ENCODE results near the gene CPXM2.

CPXM2 gene

GRCh38 chr10:123847686-123848432, 43.7 kb downstream of the CPXM2 start:
- DNase-seq (ENCODE audit: low read depth): no peak

- DNase-seq (ENCODE audit: low read depth): no peak
These were observed 47.8 kb downstream of the CPXM2 start for GRCh38 chr10:123843835-123844234.

GRCh38 chr10:123842692-123843385, 48.8 kb downstream of the CPXM2 start:
- no peak for DNase-seq (ENCODE audit: low read depth)

GRCh38 chr10:123841560-123841959, 50.0 kb downstream of the CPXM2 start:
- no peak for DNase-seq (ENCODE audit: low read depth)

GRCh38 chr10:123841115-123841514, 50.5 kb downstream of the CPXM2 start:
- DNase-seq (ENCODE audit: low read depth): no peak

- DNase-seq (ENCODE audit: low read depth): no peak
These were observed 50.9 kb downstream of the CPXM2 start for GRCh38 chr10:123840714-123841113.

GRCh38 chr10:123838596-123839310, 52.9 kb downstream of the CPXM2 start:
- DNase-seq (ENCODE audit: low read depth): no peak

- DNase-seq (ENCODE audit: low read depth): no peak
These were observed 53.9 kb downstream of the CPXM2 start for GRCh38 chr10:123837756-123838155.

- no peak for DNase-seq (ENCODE audit: low read depth)
These were observed 55.0 kb downstream of the CPXM2 start for GRCh38 chr10:123836418-123837145.

GRCh38 chr10:123835575-123835974, 56.0 kb downstream of the CPXM2 start:
- no peak for DNase-seq (ENCODE audit: low read depth)

- no peak for DNase-seq (ENCODE audit: low read depth)
These were observed 58.3 kb downstream of the CPXM2 start for GRCh38 chr10:123833170-123833850.

GRCh38 chr10:123831259-123831658, 60.3 kb downstream of the CPXM2 start:
- no peak for DNase-seq (ENCODE audit: low read depth)

GRCh38 chr10:123821136-123821535, 70.5 kb downstream of the CPXM2 start:
- no peak for DNase-seq (ENCODE audit: low read depth)

GRCh38 chr10:123809632-123810031, 82.0 kb downstream of the CPXM2 start:
- no peak for DNase-seq (ENCODE audit: low read depth)

- no peak for DNase-seq (ENCODE audit: low read depth)
These were observed 82.7 kb downstream of the CPXM2 start for GRCh38 chr10:123808906-123809305.

- no peak for DNase-seq (ENCODE audit: low read depth)
These were observed 83.3 kb downstream of the CPXM2 start for GRCh38 chr10:123808286-123808685.

- no peak for DNase-seq (ENCODE audit: low read depth)
These were observed 84.1 kb downstream of the CPXM2 start for GRCh38 chr10:123807444-123808035.

GRCh38 chr10:123804716-123805115, 86.9 kb downstream of the CPXM2 start:
- DNase-seq (ENCODE audit: low read depth): no peak

GRCh38 chr10:123800821-123801220, 90.8 kb downstream of the CPXM2 start:
- DNase-seq (ENCODE audit: low read depth): no peak

- no peak for DNase-seq (ENCODE audit: low read depth)
These were observed 91.3 kb downstream of the CPXM2 start for GRCh38 chr10:123800289-123800688.

GRCh38 chr10:123798856-123799255, 92.8 kb downstream of the CPXM2 start:
- no peak for DNase-seq (ENCODE audit: low read depth)

Measured in stimulated activated CD8-positive, alpha-beta memory T cell treated with anti-CD3 and anti-CD28 coated beads, Interleukin-12 subunit alpha, Interleukin-12 subunit beta, amount 100 ng/mL, for 4 hours (primary cell).